Dendritic cell treated with granulocyte-macrophage colony-stimulating factor and Interleukin-4, amounts not matched to agents 40 ng/mL and 50 ng/mL, for 4 days (primary cell): ENCODE data around the gene FGF4.

Experiments used
- H3K27ac Mint-ChIP-seq: one replicate; pipeline ENCODE4 v1.8.0; 2022; ENCODE audit warnings: mild to moderate bottlenecking, mixed read lengths
- H3K27me3 Mint-ChIP-seq: one replicate; pipeline ENCODE4 v1.8.0; 2022; ENCODE audit warnings: mild to moderate bottlenecking, mixed read lengths
- H3K36me3 Mint-ChIP-seq: one replicate; pipeline ENCODE4 v1.8.0; 2022; ENCODE audit warnings: low read depth, mixed read lengths
- H3K4me1 Mint-ChIP-seq: one replicate; pipeline ENCODE4 v1.8.0; 2022; ENCODE audit warnings: low read depth, mixed read lengths
- H3K4me3 Mint-ChIP-seq: one replicate; pipeline ENCODE4 v1.8.0; 2022; ENCODE audit warnings: mild to moderate bottlenecking, moderate library complexity, mixed read lengths
- H3K9me3 Mint-ChIP-seq: one replicate; pipeline ENCODE4 v1.8.0; 2022; ENCODE audit warnings: mixed read lengths
- intact Hi-C: fragments of 100-400 bp; cut with micrococcal nuclease; formaldehyde crosslinking; loops from one replicate; pipeline ENCODE4 v1.15.0; 2022

The FGF4 gene

GRCh38 chr11:69800278-69800677 is 25.1 kb upstream of the FGF4 start:
- H3K4me3 Mint-ChIP-seq = no peak overlapping the region
- H3K36me3 Mint-ChIP-seq = no peaks in the 10 kb centered on the region
- intact Hi-C loops = no loop called here
- H3K9me3 Mint-ChIP-seq = no peaks in the 10 kb centered on the region
- H3K4me1 Mint-ChIP-seq = no peaks in the 10 kb centered on the region
- H3K27me3 Mint-ChIP-seq = peaks cover 2% of the 10 kb centered on the region
- no peak overlapping the region for H3K27ac Mint-ChIP-seq

GRCh38 chr11:69799582-69799981 is 24.4 kb upstream of the FGF4 start:
- H3K4me1 Mint-ChIP-seq = no peaks in the 10 kb centered on the region
- no peaks in the 10 kb centered on the region for H3K9me3 Mint-ChIP-seq
- no peak overlapping the region for H3K27ac Mint-ChIP-seq
- intact Hi-C loops = no loop called here
- peaks cover 2% of the 10 kb centered on the region for H3K27me3 Mint-ChIP-seq
- H3K36me3 Mint-ChIP-seq = no peaks in the 10 kb centered on the region
- no peak overlapping the region for H3K4me3 Mint-ChIP-seq

- Mint-ChIP-seq H3K4me3 (no peak overlapping the region), H3K4me1 (no peaks in the 10 kb centered on the region), H3K9me3 (no peaks in the 10 kb centered on the region), H3K36me3 (no peaks in the 10 kb centered on the region), H3K27me3 (peaks cover 2% of the 10 kb centered on the region), H3K27ac (no peak overlapping the region)
- intact Hi-C loops = no loop called here
These were observed 24.0 kb upstream of the FGF4 start for GRCh38 chr11:69799097-69799496.

GRCh38 chr11:69797737-69798528 is 22.8 kb upstream of the FGF4 start:
- Mint-ChIP-seq H3K27ac (no peak overlapping the region), H3K27me3 (peaks cover 3% of the 10 kb centered on the region), H3K36me3 (no peaks in the 10 kb centered on the region), H3K4me1 (no peaks in the 10 kb centered on the region), H3K9me3 (no peaks in the 10 kb centered on the region), H3K4me3 (no peak overlapping the region)
- intact Hi-C loops = no loop called here

- peaks cover 2% of the 10 kb centered on the region for H3K27me3 Mint-ChIP-seq
- H3K9me3 Mint-ChIP-seq = no peaks in the 10 kb centered on the region
- H3K36me3 Mint-ChIP-seq = no peaks in the 10 kb centered on the region
- intact Hi-C loops = no loop called here
- no peaks in the 10 kb centered on the region for H3K4me1 Mint-ChIP-seq
- no peak overlapping the region for H3K27ac Mint-ChIP-seq
- no peak overlapping the region for H3K4me3 Mint-ChIP-seq
These were observed 22.0 kb upstream of the FGF4 start for GRCh38 chr11:69797156-69797555.

- Mint-ChIP-seq H3K4me1 (no peaks in the 10 kb centered on the region), H3K36me3 (no peaks in the 10 kb centered on the region), H3K9me3 (no peaks in the 10 kb centered on the region), H3K27ac (no peak overlapping the region), H3K27me3 (peaks cover 2% of the 10 kb centered on the region), H3K4me3 (no peak overlapping the region)
- intact Hi-C loops = no loop called here
These were observed 20.9 kb upstream of the FGF4 start for GRCh38 chr11:69796063-69796462.

- no peaks in the 10 kb centered on the region for H3K9me3 Mint-ChIP-seq
- H3K4me3 Mint-ChIP-seq = no peak overlapping the region
- H3K27me3 Mint-ChIP-seq = peaks cover 6% of the 10 kb centered on the region
- H3K36me3 Mint-ChIP-seq = no peaks in the 10 kb centered on the region
- no peak overlapping the region for H3K27ac Mint-ChIP-seq
- intact Hi-C loops = no loop called here
- no peaks in the 10 kb centered on the region for H3K4me1 Mint-ChIP-seq
These were observed 16.4 kb upstream of the FGF4 start for GRCh38 chr11:69791276-69792180.

GRCh38 chr11:69788956-69789355 is 13.8 kb upstream of the FGF4 start:
- no peak overlapping the region for H3K27ac Mint-ChIP-seq
- intact Hi-C loops = no loop called here
- H3K27me3 Mint-ChIP-seq = peaks cover 10% of the 10 kb centered on the region
- no peaks in the 10 kb centered on the region for H3K9me3 Mint-ChIP-seq
- H3K4me3 Mint-ChIP-seq = no peak overlapping the region
- no peaks in the 10 kb centered on the region for H3K36me3 Mint-ChIP-seq
- H3K4me1 Mint-ChIP-seq = no peaks in the 10 kb centered on the region

GRCh38 chr11:69787906-69788305 is 12.8 kb upstream of the FGF4 start:
- Mint-ChIP-seq H3K4me1 (no peaks in the 10 kb centered on the region), H3K4me3 (no peak overlapping the region), H3K36me3 (no peaks in the 10 kb centered on the region), H3K27ac (no peak overlapping the region), H3K9me3 (no peaks in the 10 kb centered on the region), H3K27me3 (peaks cover 10% of the 10 kb centered on the region)
- intact Hi-C loops = no loop called here

- Mint-ChIP-seq H3K4me1 (no peaks in the 10 kb centered on the region), H3K27ac (no peak overlapping the region), H3K4me3 (no peak overlapping the region), H3K36me3 (no peaks in the 10 kb centered on the region), H3K27me3 (peaks cover 9% of the 10 kb centered on the region), H3K9me3 (no peaks in the 10 kb centered on the region)
- intact Hi-C loops = no loop called here
These were observed 12.3 kb upstream of the FGF4 start for GRCh38 chr11:69787457-69787856.

GRCh38 chr11:69781241-69781640 is 6.1 kb upstream of the FGF4 start:
- H3K36me3 Mint-ChIP-seq = no peaks in the 10 kb centered on the region
- H3K4me1 Mint-ChIP-seq = no peaks in the 10 kb centered on the region
- H3K4me3 Mint-ChIP-seq = no peak overlapping the region
- intact Hi-C loops = no loop called here
- peaks cover 20% of the 10 kb centered on the region for H3K27me3 Mint-ChIP-seq
- H3K9me3 Mint-ChIP-seq = no peaks in the 10 kb centered on the region
- H3K27ac Mint-ChIP-seq = no peak overlapping the region

GRCh38 chr11:69778373-69778772 is 3.2 kb upstream of the FGF4 start:
- H3K4me3 Mint-ChIP-seq = no peak overlapping the region
- H3K9me3 Mint-ChIP-seq = no peaks in the 10 kb centered on the region
- H3K4me1 Mint-ChIP-seq = no peaks in the 10 kb centered on the region
- peaks cover 39% of the 10 kb centered on the region for H3K27me3 Mint-ChIP-seq
- intact Hi-C loops = no loop called here
- H3K36me3 Mint-ChIP-seq = no peaks in the 10 kb centered on the region
- H3K27ac Mint-ChIP-seq = no peak overlapping the region

GRCh38 chr11:69774354-69775162 is 583 bp downstream of the FGF4 start:
- peaks cover 62% of the 10 kb centered on the region for H3K27me3 Mint-ChIP-seq
- intact Hi-C loops = no loop called here
- H3K36me3 Mint-ChIP-seq = no peaks in the 10 kb centered on the region
- no peak overlapping the region for H3K27ac Mint-ChIP-seq
- no peaks in the 10 kb centered on the region for H3K4me1 Mint-ChIP-seq
- H3K4me3 Mint-ChIP-seq = no peak overlapping the region
- no peaks in the 10 kb centered on the region for H3K9me3 Mint-ChIP-seq
